ENCODE measurements around the gene NEIL3. TPM values are rescaled to one million over a fixed set of nuclear protein-coding genes. Genes with fewer than 3 reads are reported as not detected.

NEIL3 gene
- total and polyA plus RNA-seq, 2 of the 8 experiments (the other 6 are each of a cell fraction or from before 2014, with no cell fraction given) = 5.5 to 11.0 TPM

- TF ChIP-seq NRF1 (IDR thresholded peaks at IDR 0.05; ENCODE audit: low read depth, low read length) (no peak), JUND (IDR thresholded peaks at IDR 0.05; ENCODE audit: low read length) (no peak), HDAC6 (IDR thresholded peaks at IDR 0.05; ENCODE audit: low read depth, low read length) (no peak), POLR2AphosphoS5 (IDR thresholded peaks at IDR 0.05; ENCODE audit: low read depth, low read length) (no peak)
These were observed 42.1 kb downstream of the NEIL3 start (continued) for GRCh38 chr4:177351622-177352244.

Measured in H1 (cell line).